Measurements from ENCODE around the gene PDGFD. TPM values are rescaled to one million over a fixed set of nuclear protein-coding genes. Genes with fewer than 3 reads are reported as not detected.

PDGFD gene
- polyA plus RNA-seq, 6 donors from 2014 or later = 0.08 to 0.63 (median 0.17) TPM; not detected in 3

DNA sequence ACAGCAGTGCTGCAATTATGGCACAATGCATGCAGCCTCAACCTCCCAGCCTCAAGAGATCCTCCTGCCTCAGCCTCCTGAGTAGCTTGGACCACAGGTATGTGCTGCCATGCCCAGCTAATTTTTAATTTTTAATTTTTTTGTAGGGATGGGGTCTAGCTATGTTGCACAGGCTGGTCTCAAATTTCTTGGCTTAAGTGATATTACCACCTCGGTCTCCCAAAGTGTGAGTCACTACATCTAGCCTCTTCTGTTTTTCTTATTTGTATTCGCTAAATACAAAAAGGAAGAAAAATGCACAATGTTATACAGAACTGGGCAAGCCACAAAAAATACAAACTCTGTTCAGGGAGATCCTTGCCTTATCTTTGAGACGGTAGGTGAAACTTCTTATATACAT is 65.4 kb downstream of the PDGFD start:
- ATAC-seq (ENCODE audit: low read depth in 2 of 2) = no peak
- H3K9me3 Mint-ChIP-seq = peaks cover 0 to 8% (median 0%) of the 10 kb centered on the region in 7 donors
- no peaks in the 10 kb centered on the region for H3K36me3 Mint-ChIP-seq
- H3K4me3 Mint-ChIP-seq = no peak overlapping the region
- H3K4me1 Mint-ChIP-seq = no peaks in the 10 kb centered on the region
- no peak overlapping the region for H3K27ac Mint-ChIP-seq
- no peak for DNase-seq
- peaks cover 0 to 7% (median 4%) of the 10 kb centered on the region in 3 donors for H3K27me3 Mint-ChIP-seq

GRCh38 chr11:104098132-104098531 is 65.8 kb downstream of the PDGFD start:
- peaks cover 0 to 8% (median 0%) of the 10 kb centered on the region in 7 donors for H3K9me3 Mint-ChIP-seq
- H3K4me1 Mint-ChIP-seq = no peaks in the 10 kb centered on the region
- no peak for DNase-seq
- H3K27ac Mint-ChIP-seq = no peak overlapping the region
- H3K27me3 Mint-ChIP-seq = peaks cover 0 to 8% (median 4%) of the 10 kb centered on the region in 3 donors
- H3K36me3 Mint-ChIP-seq = no peaks in the 10 kb centered on the region
- no peak for ATAC-seq (ENCODE audit: low read depth in 2 of 2)
- no peak overlapping the region for H3K4me3 Mint-ChIP-seq

DNA sequence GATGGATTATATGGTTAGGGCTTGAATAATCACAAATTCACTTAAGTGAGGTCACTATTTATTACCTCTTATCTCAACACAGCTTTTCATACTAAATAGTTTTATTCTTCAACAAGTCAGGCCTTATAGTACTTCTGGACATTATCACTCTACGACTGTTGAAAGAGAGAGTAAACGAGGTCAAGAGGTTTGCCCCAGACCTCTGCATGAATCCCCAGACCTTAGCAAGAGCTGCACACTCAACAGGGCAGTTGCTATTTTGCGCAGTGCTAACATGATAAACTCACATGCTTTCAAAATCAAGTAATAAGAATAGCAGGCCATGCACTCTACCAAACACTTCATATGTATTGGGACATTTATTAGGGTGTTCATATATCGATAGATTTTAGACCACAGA is 67.0 kb downstream of the PDGFD start:
- peaks cover 0 to 8% (median 0%) of the 10 kb centered on the region in 7 donors for H3K9me3 Mint-ChIP-seq
- no peaks in the 10 kb centered on the region for H3K36me3 Mint-ChIP-seq
- DNase-seq = no peak
- no peak overlapping the region for H3K27ac Mint-ChIP-seq
- no peak for ATAC-seq (ENCODE audit: low read depth in 2 of 2)
- peaks cover 0 to 8% (median 4%) of the 10 kb centered on the region in 3 donors for H3K27me3 Mint-ChIP-seq
- H3K4me1 Mint-ChIP-seq = no peaks in the 10 kb centered on the region
- no peak overlapping the region for H3K4me3 Mint-ChIP-seq

GRCh38 chr11:104095791-104096190 is 68.2 kb downstream of the PDGFD start:
- ATAC-seq (ENCODE audit: low read depth in 2 of 2) = no peak
- no peak for DNase-seq
- peaks cover 0 to 8% (median 4%) of the 10 kb centered on the region in 3 donors for H3K27me3 Mint-ChIP-seq
- H3K4me1 Mint-ChIP-seq = no peaks in the 10 kb centered on the region
- H3K4me3 Mint-ChIP-seq = no peak overlapping the region
- H3K9me3 Mint-ChIP-seq = peaks cover 0 to 2% (median 0%) of the 10 kb centered on the region in 7 donors
- H3K27ac Mint-ChIP-seq = no peak overlapping the region
- H3K36me3 Mint-ChIP-seq = no peaks in the 10 kb centered on the region

GRCh38 chr11:104094576-104094975 is 69.4 kb downstream of the PDGFD start:
- Mint-ChIP-seq H3K36me3 (no peaks in the 10 kb centered on the region), H3K9me3 (no peaks in the 10 kb centered on the region), H3K4me1 (no peaks in the 10 kb centered on the region), H3K27ac (peak overlapping the region in 1 of 6 donors; percentile 3), H3K27me3 (peaks cover 0 to 8% (median 4%) of the 10 kb centered on the region in 3 donors), H3K4me3 (no peak overlapping the region)
- ATAC-seq (ENCODE audit: low read depth in 2 of 2) (no peak), DNase-seq (no peak)

- Mint-ChIP-seq H3K4me3 (no peak overlapping the region), H3K4me1 (no peaks in the 10 kb centered on the region), H3K27ac (no peak overlapping the region), H3K9me3 (no peaks in the 10 kb centered on the region), H3K36me3 (no peaks in the 10 kb centered on the region), H3K27me3 (peaks cover 0 to 8% (median 4%) of the 10 kb centered on the region in 3 donors)
- DNase-seq (no peak), ATAC-seq (ENCODE audit: low read depth in 2 of 2) (no peak)
Observed at GRCh38 chr11:104093426-104094280, 70.3 kb downstream of the PDGFD start.

- H3K4me3 Mint-ChIP-seq = no peak overlapping the region
- no peaks in the 10 kb centered on the region for H3K4me1 Mint-ChIP-seq
- H3K36me3 Mint-ChIP-seq = no peaks in the 10 kb centered on the region
- H3K27ac Mint-ChIP-seq = peak overlapping the region in 1 of 6 donors; percentile 49
- DNase-seq (no peak), ATAC-seq (ENCODE audit: low read depth in 2 of 2) (no peak)
- H3K9me3 Mint-ChIP-seq = no peaks in the 10 kb centered on the region
- peaks cover 0 to 8% (median 0%) of the 10 kb centered on the region in 3 donors for H3K27me3 Mint-ChIP-seq
Observed at GRCh38 chr11:104092744-104093143, 71.2 kb downstream of the PDGFD start.

DNA sequence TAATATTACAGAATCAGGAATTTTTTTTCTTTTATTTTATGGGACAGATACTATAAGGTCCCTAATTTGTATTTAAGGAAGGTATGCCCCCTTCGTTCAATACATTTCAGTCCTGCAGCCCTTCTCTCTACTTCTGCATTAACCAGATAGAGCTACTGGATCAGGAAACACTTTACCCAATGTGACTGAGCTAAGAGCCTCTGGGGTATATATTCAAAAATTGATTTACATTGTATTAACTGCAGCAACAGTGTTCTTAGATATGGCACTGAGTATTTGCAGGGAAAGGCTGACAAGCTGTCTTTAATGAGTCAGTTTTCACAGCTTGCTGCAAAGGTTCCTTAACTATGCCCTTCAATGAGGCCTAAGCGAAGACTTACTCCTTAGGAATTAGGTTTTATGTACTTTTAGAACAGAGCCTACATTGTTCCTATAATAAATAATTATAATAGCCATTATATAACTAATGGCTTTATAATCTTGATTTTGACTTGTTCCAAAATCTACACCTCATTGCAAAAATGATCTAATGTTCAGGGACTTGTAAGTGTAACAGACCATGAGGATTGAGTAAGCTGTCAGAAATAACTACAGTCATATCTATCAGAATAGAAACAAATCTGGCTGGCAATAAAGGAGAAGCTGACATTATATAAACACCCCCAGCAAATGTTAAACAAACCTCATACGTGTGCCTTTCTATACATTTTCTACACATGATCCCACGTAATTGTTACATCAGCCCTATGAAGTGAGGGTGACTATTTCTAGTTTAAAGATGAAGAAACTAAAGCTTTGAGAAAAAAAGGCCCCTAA is 72.5 kb downstream of the PDGFD start:
- no peaks in the 10 kb centered on the region for H3K4me1 Mint-ChIP-seq
- no peak overlapping the region for H3K4me3 Mint-ChIP-seq

GRCh38 chr11:104090767-104091166 is 73.2 kb downstream of the PDGFD start:
- Mint-ChIP-seq H3K4me1 (no peaks in the 10 kb centered on the region), H3K36me3 (no peaks in the 10 kb centered on the region), H3K27me3 (peaks cover 0 to 8% (median 0%) of the 10 kb centered on the region in 3 donors), H3K27ac (no peak overlapping the region), H3K9me3 (no peaks in the 10 kb centered on the region), H3K4me3 (no peak overlapping the region)
- DNase-seq = no peak
- no peak for ATAC-seq (ENCODE audit: low read depth in 2 of 2)

More for the DNA sequence above, 72.5 kb downstream of the PDGFD start:
- H3K36me3 Mint-ChIP-seq = no peaks in the 10 kb centered on the region
- no peak overlapping the region for H3K27ac Mint-ChIP-seq
- no peak for DNase-seq
- no peak for ATAC-seq (ENCODE audit: low read depth in 2 of 2)
- H3K9me3 Mint-ChIP-seq = no peaks in the 10 kb centered on the region
- peaks cover 0 to 8% (median 0%) of the 10 kb centered on the region in 3 donors for H3K27me3 Mint-ChIP-seq

- no peak for DNase-seq
- Mint-ChIP-seq H3K27me3 (peaks cover 0 to 8% (median 0%) of the 10 kb centered on the region in 3 donors), H3K36me3 (no peaks in the 10 kb centered on the region), H3K9me3 (no peaks in the 10 kb centered on the region), H3K27ac (no peak overlapping the region), H3K4me3 (no peak overlapping the region), H3K4me1 (no peaks in the 10 kb centered on the region)
- ATAC-seq (ENCODE audit: low read depth in 2 of 2) = peak in 1 of 2 donors; percentile 47
Observed at GRCh38 chr11:104089481-104089880, 74.5 kb downstream of the PDGFD start.

GRCh38 chr11:104086621-104087020 is 77.3 kb downstream of the PDGFD start:
- no peak overlapping the region for H3K27ac Mint-ChIP-seq

DNA sequence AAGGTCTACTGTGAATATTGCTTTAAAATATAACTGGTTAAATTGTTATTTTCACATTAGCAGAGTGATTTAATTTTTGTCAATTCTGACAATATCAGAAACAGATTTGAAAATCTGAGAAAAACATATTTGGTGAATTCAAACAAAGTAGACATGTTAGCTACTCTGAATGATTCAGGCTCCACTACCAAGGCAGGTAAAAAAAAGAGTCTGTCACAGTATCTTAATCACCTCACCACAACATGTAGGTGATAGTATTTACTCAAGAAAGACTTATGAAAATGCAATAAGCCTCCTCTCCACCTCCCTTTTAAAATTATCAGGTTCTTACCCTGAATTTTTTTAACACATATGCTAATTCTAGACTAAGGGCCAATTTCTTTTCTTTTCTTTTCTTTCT is 85.0 kb downstream of the PDGFD start:
- Mint-ChIP-seq H3K4me3 (no peak overlapping the region), H3K27ac (no peak overlapping the region), H3K36me3 (no peaks in the 10 kb centered on the region), H3K9me3 (no peaks in the 10 kb centered on the region), H3K27me3 (peaks cover 0 to 4% (median 0%) of the 10 kb centered on the region in 3 donors), H3K4me1 (peaks cover 2 to 5% (median 3%) of the 10 kb centered on the region in 3 donors)
- no peak for DNase-seq
- ATAC-seq (ENCODE audit: low read depth in 2 of 2) = no peak

More at GRCh38 chr11:104086621-104087020, 77.3 kb downstream of the PDGFD start:
- no peak overlapping the region for H3K4me3 Mint-ChIP-seq
- no peaks in the 10 kb centered on the region for H3K9me3 Mint-ChIP-seq
- DNase-seq (no peak), ATAC-seq (ENCODE audit: low read depth in 2 of 2) (no peak)
- H3K27me3 Mint-ChIP-seq = no peaks in the 10 kb centered on the region
- no peaks in the 10 kb centered on the region for H3K4me1 Mint-ChIP-seq
- no peaks in the 10 kb centered on the region for H3K36me3 Mint-ChIP-seq

- Mint-ChIP-seq H3K27me3 (peaks cover 0 to 4% (median 0%) of the 10 kb centered on the region in 3 donors), H3K9me3 (no peaks in the 10 kb centered on the region), H3K4me1 (peaks cover 3 to 8% (median 5%) of the 10 kb centered on the region in 3 donors), H3K36me3 (no peaks in the 10 kb centered on the region), H3K4me3 (no peak overlapping the region), H3K27ac (no peak overlapping the region)
- no peak for DNase-seq
- ATAC-seq (ENCODE audit: low read depth in 2 of 2) = no peak
Observed at GRCh38 chr11:104078245-104078644, 85.7 kb downstream of the PDGFD start.
